NCI-H345 treated with DMSO at 0.1 percent for 48 hours (cell line): ENCODE measurements around the gene SLC6A9.
A peak's percentile ranks its signal among the peaks of the same experiment; 100 is the strongest.

Source experiments
- DNase-seq: peaks from one replicate; lab custom pipeline; 2025; ENCODE audit not compliant: unreplicated experiment; lab: John Stamatoyannopoulos, UW

Gene SLC6A9

DNA sequence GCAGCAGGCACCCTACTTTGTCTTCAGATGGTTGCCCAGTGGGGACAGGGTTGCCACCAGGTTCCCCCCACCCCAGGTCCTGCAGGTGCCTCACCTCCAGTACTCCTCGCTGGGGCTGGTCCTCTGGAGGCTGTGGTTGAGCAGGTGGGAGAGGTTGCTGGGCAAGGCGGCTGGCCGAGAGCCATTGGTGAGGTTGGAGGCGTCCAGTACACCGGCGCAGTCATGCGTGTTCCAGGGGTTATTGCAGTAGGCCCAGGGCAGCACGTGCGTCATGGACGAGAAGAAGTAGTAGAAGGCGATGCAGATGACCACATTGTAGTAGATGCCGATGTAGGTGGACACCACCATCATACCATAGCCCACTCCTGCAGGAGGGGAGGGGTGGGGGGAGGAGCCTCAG is 23.0 kb downstream of the SLC6A9 start:
- no peak for DNase-seq

DNA sequence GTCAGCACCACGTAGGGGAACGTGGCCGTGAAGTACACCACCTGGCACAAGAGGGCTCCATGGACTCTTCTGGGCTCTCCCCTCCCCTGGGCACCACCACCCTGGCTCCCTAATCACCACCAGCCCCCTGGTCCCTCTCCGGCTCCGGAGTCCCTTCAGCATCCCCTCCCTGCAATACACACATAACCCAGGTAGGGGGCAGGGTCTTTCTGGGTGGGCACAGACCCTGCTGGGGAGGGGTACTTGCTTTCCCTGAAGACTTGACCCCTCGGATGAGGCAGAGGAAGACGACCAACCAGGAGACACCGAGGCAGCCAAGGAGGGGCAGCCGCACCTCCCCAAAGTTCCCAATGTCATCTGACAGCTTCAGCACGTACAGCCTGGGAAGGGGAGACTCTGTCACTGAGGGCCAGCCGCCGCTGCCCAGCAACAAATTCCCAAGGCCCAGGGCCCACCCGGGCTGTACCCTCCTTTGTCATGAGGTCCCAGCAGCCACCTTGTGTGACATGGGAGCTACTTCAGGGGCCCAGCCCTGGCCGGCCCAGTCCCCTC is 28.6 kb downstream of the SLC6A9 start:
- DNase-seq = no peak

DNA sequence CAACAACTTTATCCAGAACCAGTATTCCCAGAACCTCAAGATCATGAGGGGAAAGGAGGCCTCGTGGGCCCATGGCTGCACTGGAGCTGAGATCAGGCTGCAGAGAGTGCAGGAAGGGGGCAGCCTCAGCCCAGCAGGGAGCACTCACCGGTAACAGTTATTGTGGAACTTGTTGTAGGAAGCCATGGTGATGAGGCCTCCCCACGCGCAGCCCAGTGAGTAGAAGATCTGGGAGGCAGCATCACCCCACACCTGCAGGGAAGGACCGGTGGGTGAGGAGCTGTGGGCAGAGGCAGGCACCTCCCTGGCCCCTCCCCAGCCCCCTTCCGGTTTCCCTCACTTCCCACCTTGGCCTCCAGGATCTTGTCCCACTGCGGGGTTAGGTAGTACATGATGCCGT is 29.1 kb downstream of the SLC6A9 start:
- no peak for DNase-seq

DNA sequence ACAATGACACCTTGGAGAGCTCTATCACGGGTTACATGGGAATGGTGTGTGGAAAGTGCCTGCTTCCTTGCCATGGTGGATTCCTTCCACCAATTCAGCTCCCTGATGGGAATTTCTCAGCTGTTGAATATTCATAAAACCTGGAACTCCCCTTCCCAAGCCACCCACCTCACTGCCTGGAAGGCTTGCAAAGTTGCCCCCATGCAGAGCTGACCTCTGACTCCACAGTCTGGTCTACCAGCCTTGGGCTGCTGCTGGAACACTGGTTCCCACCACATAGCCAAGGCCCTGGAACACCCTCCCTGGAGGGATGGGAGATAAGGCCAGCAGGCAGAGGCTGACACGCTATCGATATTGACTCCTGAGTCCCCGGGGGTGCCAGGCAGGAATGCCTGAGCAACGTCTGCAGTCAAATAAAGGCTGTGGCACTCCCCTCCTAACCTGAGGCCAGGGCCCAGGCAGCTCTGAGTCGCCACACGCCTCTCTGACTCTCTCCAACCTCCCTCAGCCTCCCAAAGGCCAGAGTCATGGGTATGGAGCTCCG is 31.1 kb downstream of the SLC6A9 start:
- no peak for DNase-seq

DNA sequence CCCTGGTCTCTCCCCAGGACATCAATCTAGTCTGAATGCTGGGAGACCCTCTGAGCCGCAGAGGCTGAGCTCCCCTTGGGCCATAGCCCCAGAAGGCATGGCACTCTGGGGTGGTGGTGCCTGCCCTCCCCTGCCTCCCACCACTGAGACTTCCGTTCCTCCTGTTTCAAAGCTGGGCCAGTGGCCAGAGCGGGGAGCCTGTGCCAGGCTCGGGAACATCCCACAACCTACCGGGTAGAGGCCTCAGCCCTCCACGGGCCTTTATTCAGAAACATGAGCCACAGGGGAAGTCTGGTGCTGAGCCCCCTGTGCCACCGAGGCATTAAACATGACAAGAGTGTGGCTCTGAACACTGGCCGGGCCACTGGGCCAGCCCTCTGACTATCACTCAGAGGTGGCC is 31.8 kb downstream of the SLC6A9 start:
- no peak for DNase-seq

DNA sequence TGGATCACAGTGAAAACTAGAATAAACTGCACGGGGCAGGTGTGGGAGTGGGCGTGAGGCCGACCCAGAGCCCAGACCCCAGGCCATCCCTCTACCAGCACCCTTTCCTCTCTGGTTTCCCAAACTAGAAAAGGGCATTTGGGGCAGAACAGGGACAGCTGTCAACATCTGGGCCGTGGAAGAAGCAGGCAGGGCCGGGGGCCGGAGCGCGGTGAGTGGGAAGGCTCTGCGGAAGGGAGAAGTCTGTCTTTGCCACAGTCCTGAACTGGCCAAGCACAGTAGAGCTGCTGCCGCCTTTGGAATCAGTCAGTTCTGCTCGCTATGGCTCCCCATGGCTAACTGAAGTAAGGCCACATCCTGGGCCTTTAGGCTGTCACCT is 33.3 kb downstream of the SLC6A9 start:
- DNase-seq = no peak

DNA sequence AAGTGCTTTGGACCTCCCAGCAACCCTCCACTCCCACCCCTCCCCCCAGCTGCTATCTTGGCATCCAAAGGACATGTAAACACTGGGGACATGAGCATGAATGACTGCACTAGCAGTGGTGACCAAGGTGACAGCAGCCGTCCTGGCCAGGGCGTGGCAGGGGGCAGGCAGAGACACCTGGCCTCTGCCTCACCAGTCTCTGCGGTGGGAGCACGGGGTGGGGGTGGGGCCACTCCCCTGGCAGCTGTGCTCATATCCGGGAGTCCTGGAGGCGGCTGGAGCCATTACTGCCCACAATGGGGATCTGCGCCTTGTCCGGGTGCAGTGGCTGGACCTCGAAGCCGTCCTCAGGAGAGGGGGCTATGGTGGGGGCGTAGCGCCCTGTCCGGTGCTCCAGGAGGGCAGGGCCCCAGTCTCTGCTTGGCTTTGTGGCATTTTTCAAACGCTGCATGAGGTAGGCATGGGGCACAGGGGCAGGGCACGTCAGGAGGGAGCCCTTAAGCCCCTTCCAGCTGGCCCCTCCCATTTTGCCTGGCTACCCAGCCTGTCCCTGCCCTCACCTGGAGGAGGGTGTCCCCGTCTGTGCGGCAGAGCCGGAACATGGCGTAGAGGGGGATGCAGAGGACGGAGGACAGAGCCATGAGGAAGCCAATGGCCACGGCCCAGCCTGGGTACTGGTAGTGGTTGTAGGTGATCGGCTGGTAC is 33.8 kb downstream of the SLC6A9 start:
- DNase-seq = no peak

DNA sequence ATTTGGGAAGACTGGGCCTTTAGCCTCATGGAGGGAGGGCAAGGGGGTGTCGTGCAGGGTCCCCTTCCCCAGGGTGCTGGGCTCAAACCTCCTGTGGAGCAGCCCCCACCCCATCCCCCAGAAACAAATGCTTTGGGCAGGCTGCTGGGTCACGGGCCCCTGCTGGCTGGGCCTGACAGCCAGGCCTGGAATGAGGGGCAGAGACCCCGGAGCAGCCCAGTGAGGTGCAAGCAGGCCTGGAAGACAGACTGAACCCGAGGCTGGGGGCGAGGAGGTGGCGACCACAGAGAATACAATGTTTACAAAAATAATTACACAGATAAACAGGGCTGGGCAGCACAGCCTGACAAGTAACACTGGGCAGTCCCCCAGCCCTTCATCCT is 34.5 kb downstream of the SLC6A9 start:
- no peak for DNase-seq

DNA sequence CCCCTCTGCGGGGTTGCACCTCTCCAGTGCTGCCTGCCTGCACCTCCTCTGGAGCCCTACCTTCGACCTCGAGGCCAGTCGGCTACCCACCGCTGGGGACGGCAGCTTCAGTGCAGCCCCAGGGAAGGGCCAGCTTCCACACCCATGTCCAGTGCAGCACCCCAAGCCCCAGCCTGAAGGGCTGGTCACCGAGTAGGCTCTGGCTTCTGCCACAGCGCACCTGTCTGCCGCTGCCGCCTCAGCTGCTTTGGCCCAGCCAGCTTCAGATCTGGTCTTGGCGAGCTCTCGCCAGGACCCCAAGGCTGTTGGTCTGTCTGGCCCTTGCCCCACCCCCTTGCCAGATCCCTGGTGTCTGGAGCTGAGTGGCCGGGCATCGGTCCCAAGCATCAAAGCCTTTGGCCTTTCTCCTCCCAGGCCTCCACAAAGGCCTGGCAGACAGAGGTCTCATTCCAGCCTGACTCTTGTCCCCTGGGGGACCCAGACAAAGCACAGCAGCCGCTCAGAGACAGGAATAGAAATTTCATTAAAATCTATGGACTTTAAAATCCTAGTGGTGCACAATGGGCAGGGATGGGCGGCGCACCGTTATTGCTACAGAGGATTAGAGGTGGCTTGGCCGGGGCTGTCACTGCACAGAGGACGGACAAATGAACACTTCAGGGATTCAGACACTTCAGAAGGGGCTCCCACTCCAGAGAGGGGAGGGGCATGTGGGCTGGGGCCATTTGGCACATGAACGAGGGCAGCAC is 35.1 kb downstream of the SLC6A9 start:
- DNase-seq = no peak

DNA sequence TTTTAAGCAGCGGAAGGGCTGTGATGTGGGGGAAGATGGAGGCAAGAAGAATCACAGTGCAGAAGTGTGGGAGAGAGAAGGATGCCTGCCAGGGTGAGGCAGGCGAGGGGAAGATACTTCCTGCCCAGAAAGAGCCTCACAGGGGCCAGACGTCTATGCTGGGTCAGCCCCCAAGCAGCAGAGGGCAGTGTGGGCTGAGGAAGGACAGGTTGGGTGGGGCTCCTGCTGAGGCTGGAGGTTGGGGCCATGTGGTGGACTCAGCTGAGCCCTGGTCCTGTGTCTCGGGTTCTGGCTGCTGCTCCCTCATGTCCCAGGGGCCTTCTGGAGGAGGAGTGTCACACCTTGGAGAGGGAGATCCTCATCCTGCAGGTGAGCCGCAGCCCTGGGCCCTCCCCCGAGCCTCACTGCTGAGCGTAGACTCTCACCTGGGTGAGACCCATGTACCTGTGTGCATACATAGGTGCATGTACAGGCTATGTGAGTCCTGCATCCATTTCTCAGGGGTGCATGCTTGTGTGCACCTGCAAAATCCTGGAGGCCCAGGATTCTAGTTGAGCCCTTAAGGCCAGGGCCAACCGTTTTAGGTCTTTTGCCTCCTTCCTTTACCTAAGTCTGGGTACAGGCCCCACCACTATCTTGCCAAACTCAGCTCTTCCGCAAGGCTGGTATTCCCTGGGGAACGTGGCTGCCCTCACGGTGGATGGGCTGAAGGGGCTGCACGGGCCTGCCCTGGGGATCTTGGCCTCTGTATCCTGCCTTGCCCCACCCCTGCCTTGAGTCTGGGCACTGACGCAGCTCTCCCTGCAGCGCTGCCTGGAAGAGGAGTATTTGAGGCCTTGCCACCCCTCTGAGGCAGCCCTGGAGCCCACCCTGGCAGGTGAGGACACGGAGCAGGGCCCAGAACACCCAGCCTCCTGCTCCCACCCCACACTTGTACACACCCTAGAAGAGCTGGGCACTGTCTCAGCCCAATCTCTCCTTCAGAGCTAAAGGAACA is 36.2 kb downstream of the SLC6A9 start:
- no peak for DNase-seq

DNA sequence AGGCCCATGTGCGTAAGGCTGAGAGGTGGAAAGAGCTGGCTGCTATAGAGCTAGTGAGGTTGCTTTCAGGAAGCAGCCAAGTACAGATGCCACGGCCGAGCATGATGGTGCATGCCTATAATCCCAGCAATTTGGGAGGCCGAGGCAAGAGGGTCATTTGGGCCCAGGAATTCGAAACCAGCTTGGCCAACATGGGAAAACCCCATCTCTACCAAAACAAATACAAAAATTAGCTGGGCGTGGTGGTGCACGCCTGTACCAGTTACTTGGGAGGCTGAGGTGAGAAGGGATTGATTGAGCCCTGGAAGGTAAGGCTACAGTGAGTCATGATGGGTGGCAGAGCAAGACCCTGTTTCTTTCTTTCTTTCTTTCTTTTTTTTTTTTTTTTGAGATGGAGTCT is 37.2 kb downstream of the SLC6A9 start:
- no peak for DNase-seq

DNA sequence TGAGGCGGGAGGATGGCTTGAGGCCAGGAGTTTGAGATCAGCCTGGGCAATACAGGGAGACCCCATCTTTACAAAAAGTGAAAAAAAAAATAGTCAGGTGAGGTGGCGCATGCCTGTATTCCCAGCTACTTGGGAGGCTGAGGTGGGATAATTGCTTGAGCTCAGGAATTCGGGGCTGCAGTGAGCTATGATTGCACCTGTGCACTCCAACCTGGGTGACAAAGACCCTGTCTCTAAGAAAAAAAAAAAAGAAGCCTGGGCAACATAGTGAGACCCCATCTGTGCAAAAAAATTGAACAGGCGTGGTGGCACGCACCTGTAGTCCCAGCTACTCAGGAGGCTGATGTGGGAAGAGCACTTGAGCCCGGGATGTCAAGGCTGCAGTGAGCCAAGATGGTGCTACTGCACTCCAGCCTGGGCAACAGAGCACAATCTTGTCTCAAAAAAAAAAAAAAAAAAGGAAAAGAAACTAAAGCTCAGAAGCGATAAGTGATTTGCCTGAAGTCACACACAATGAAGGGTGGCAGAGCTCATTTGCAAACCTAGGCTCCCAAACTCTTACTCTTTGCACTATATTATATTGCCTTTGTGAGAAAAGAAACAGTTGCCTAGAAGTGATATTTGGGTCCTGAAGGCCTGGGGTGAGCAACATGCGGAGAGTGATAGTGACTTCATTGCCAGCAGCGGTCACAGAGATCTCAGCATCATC is 37.9 kb downstream of the SLC6A9 start:
- DNase-seq = no peak

DNA sequence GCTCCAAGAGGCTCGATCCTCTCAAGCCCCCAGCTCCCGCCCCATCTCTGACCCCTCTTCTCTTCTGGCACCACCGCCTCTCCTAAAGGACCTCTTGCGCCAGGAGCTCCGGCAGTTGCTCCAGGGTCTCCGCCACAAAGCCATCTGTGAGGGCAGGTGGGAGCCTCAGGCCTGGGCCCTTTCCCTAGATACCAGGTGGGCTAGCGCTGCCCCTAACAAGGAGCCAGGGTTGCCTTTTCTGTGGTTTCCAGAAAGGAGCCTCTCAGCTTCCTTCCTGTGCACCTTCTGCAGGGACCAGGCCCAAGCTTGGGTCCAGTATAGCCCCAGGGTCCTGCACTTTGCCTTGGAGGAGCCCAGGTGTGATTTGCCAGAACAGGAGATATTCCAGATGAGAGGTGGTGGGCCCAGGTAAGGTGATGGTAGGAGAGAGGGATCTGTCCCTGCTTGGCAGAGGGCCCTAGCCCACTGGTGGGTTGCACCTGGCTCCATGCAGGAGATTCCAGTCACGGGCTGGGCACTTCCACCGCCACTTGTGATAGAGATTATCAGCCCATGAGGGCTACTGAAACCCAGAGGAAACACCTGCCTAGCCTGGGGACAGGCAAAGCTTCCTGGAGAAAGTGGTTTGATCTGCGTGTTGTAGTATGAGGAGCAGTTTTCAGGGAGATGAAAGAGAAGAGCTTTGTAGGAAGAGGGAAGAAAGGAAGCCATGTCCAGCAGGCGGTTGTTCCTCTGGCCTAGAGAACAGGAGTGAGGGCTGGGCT is 38.8 kb downstream of the SLC6A9 start:
- no peak for DNase-seq

DNA sequence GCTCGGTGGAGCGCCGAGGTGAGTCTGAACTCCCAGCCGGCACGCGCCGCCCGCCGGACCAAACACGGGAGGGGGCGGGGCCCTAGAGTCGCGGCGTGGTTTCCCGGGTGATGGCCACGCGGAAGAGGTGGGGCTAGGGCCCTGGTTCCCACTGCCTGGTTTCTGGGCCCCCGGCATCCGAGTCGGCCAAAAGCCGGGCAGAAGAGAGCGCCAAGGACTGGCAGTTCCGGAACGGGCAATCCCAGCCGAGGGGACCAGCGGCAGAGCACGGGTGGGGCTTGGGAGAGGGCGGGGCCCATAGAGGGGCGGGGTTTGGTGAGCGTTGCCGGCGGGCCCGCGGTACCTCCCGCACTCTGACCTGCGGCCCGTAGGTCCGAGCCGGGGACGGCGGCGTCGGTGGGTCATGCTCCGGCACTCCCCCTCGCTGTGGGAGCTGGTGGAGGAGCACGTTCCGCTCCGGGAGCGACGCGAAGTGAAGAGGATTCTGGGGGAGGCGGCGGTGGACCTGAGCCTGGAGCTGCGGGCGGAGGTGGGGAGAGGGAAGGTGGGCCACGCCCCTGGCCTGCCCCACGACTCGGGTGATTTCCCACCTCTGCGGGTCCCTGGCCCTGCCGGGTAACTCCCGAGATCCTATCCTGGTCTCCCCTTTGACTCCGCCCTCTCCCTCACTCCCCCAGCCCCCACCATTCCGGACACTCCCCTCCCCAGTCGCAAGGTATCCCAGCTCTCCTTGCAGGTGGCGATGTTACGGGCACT is 39.6 kb downstream of the SLC6A9 start, which contains the start of gene CCDC24:
Gene CCDC24, plus strand, starts transcription at position 124 of the 756 bp plus-strand sequence. Its CDS starts 280 bp downstream, at position 404.
- peak; percentile 58 for DNase-seq

DNA sequence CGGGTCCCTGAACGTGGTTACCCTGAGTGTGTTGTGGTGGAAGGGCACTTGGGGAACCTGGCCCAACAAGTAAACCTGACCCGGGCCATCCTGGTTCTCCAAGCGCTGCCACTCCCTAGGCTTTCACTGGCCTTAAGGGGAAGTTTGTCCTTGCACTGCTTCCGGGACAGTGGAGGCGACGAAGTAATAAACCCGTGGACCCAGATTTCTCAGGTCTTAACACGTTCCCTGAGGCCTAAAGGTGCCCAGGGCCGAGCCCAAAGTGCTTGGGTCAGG is 40.1 kb downstream of the SLC6A9 start:
- peak; percentile 52 for DNase-seq

DNA sequence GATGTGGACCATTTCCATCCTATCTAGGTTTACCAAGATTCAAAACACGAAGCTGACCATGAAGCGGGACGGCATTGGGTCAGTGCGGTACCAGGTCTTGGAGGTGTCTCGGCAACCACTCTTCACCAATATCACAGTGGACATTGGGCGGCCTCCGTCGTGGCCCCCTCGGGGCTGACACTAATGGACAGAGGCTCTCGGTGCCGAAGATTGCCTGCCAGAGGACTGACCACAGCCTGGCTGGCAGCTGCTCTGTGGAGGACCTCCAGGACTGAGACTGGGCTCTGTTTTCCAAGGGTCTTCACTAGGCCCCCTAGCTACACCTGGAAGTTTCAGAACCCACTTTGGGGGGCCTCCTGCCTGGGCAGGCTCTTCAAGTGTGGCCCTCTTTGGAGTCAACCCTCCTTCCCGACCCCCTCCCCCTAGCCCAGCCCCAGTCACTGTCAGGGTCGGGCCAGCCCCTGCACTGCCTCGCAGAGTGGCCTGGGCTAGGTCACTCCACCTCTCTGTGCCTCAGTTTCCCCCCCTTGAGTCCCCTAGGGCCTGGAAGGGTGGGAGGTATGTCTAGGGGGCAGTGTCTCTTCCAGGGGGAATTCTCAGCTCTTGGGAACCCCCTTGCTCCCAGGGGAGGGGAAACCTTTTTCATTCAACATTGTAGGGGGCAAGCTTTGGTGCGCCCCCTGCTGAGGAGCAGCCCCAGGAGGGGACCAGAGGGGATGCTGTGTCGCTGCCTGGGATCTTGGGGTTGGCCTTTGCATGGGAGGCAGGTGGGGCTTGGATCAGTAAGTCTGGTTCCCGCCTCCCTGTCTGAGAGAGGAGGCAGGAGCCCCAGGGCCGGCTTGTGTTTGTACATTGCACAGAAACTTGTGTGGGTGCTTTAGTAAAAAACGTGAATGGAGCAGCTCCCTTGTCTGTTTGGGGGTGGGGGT is 40.7 kb downstream of the SLC6A9 start:
- no peak for DNase-seq

DNA sequence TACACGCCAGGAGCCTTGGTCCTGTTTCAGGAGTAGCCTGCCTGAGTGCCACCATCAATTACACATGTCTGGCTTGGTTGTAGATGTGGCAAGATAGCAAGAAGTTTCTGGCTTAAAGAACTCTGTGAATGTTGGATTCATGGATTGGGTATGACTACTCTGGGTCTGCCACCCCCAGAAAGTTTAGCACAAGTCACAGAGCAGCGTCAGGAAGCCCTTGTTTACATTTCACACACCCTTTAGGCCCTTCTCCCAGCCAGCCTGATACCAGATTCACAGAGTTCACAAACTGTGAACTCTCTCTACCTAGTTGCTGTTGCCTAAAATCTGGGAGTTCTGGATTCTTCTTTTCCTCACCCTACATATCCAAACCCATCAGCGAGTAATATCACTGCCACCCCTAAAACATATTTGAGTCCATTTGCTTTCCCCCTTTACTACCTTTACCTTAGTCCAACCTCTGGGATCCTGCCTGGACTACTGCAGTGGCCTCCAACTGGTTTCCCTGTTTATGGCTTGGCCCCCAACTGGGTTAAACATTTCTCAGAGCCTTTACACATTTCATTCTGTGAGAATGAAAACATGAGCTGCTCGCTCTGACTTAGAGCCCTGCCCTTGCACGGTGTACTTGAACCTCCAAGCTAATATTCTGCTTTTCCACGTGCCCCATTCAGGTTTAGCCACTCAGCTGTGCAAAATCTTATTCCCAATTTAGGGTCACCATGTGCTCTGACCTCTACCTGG is 43.9 kb downstream of the SLC6A9 start:
- DNase-seq = no peak
